ENCODE measurements around the gene TERC. TPM values are rescaled to one million over a fixed set of nuclear protein-coding genes. Genes with fewer than 3 reads are reported as not detected.

TERC gene
- polyA plus RNA-seq, 4 donors, result 0.35 TPM; not detected in 3

Other genes starting within 250 kb of the TERC start
- gene MECOM, start 101.3 kb downstream of the TERC start, polyA plus RNA-seq (ENCODE audit: insufficient read length in 4 of 4), result 100 to 1,000 TPM; 181 to 215 (median 202) TPM
- 1 to 10 TPM; 4.2 to 5.1 (median 4.9) TPM for gene ACTRT3, start 4.5 kb upstream of the TERC start, polyA plus RNA-seq (ENCODE audit: insufficient read length in 4 of 4)
- gene MYNN, start 8.3 kb upstream of the TERC start, polyA plus RNA-seq (ENCODE audit: insufficient read length in 4 of 4), result 10 to 100 TPM; 26.7 to 34.9 (median 31.6) TPM
- gene LRRIQ4, start 47.8 kb upstream of the TERC start, polyA plus RNA-seq (ENCODE audit: insufficient read length in 4 of 4), result under 1 TPM in 3 of 4 donors, not detected in 1; 0.10 to 0.17 (median 0.16) TPM
- 10 to 100 TPM; 10.7 to 13.8 (median 12.2) TPM for gene LRRC34, start 47.8 kb upstream of the TERC start, polyA plus RNA-seq (ENCODE audit: insufficient read length in 4 of 4)
- under 1 TPM; 0.11 to 0.30 (median 0.19) TPM for gene LRRC31, start 104.9 kb upstream of the TERC start, polyA plus RNA-seq (ENCODE audit: insufficient read length in 4 of 4)
- not detected for gene SAMD7, start 146.5 kb upstream of the TERC start, polyA plus RNA-seq (ENCODE audit: insufficient read length in 4 of 4)
- 100 to 1,000 TPM; 144 to 193 (median 183) TPM for gene SEC62, start 201.7 kb upstream of the TERC start, polyA plus RNA-seq (ENCODE audit: insufficient read length in 4 of 4)

All from right renal pelvis (tissue), 4 donors.